ENCODE results near the gene ADARB2.

The ADARB2 gene

DNA sequence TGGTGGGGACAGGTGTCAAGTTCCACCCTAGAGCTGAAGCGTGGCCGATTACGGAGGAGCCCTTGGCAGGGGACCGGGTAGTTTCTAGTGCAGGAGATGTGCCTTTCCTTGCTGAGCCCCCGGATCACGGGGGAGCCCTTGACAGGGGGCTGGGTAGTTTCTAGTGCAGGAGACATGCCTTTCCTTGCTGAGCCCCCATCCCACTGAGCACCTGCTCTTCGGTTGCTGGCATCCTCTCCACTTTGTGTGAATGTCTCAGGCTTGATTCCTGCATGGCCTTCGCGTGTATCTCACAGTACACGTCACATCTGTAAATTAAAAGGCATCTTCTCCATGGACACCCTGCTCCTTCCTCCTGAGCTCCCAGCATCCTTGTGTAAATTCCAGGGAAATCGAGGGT is 263.5 kb downstream of the ADARB2 start:
- TF ChIP-seq, protein P1, sequence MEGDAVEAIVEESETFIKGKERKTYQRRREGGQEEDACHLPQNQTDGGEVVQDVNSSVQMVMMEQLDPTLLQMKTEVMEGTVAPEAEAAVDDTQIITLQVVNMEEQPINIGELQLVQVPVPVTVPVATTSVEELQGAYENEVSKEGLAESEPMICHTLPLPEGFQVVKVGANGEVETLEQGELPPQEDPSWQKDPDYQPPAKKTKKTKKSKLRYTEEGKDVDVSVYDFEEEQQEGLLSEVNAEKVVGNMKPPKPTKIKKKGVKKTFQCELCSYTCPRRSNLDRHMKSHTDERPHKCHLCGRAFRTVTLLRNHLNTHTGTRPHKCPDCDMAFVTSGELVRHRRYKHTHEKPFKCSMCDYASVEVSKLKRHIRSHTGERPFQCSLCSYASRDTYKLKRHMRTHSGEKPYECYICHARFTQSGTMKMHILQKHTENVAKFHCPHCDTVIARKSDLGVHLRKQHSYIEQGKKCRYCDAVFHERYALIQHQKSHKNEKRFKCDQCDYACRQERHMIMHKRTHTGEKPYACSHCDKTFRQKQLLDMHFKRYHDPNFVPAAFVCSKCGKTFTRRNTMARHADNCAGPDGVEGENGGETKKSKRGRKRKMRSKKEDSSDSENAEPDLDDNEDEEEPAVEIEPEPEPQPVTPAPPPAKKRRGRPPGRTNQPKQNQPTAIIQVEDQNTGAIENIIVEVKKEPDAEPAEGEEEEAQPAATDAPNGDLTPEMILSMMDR (conservative IDR thresholded peaks at IDR 0.05; ENCODE audit: low read depth): no peak
- POLR2A ChIA-PET (ENCODE audit: low non-redundant PET): no interaction called here
- CTCF ChIA-PET: no interaction called here
- DNase-seq (ENCODE audit: low spot score): no peak
- H3K27ac ChIP-seq: no peak overlapping the region

DNA sequence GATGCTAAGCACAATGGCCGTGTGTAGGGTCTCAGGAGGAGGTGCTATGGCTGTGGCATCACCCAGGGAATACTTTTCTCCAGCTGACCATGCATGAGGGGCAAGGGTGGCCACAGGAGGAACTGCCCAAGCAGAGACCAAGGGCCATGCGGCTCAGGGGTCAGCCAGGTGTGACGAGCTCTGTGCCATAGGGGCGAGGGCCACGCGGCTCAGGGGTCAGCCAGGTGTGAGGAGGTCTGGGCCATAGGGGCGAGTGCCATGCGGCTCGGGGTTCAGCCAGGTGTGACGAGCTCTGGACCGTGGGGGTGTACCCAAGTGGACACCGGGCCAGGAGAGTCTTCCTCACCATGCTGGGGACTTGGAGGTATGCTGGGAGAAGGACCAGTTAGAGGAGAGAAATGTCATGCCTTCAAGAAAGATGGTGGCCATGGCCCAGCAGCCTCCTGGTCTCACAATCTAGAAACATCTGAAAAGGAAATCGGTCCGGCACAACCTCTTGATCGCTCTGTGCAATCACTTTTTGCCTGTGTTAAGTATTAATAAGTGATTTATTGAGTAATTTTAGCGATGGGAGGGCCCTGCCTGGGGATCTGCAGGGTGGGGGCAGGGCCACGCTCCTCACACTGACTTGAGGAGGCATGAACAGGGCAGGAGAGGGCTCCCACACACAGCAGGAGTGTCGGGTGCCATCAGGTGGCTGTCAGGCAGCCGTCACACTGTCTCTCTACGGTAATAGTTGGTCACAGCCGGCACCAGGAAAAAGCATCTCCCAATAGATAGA is 265.0 kb downstream of the ADARB2 start:
- no peak for DNase-seq (ENCODE audit: low spot score)
- ChIA-PET CTCF (no interaction called here), POLR2A (ENCODE audit: low non-redundant PET) (no interaction called here)
- TF ChIP-seq, protein P1 (conservative IDR thresholded peaks at IDR 0.05; ENCODE audit: low read depth): no peak
- H3K27ac ChIP-seq: no peak overlapping the region

DNA sequence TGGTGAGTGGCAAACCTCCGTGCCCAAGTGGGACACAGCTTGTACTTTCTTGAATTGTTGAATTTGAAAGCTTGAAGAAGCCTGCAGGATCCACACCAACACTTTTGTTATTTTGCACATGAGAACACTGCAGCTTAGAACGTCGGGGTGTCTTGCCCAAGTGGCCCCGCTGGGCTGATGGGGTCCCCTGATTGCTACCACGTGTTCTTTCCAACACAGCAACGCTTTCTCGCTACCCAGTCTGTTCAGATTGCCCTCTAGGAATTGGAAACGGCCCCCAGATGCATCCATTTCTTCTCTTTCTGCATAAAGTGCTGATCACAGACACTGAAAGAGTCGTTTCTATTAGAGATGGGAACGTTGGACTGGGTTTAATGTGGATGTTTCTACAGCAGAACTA is 268.5 kb downstream of the ADARB2 start:
- no peak for DNase-seq (ENCODE audit: low spot score)
- POLR2A ChIA-PET (ENCODE audit: low non-redundant PET): no interaction called here
- CTCF ChIA-PET: no interaction called here
- H3K27ac ChIP-seq: no peak overlapping the region
- TF ChIP-seq, protein P1 (conservative IDR thresholded peaks at IDR 0.05; ENCODE audit: low read depth): no peak

DNA sequence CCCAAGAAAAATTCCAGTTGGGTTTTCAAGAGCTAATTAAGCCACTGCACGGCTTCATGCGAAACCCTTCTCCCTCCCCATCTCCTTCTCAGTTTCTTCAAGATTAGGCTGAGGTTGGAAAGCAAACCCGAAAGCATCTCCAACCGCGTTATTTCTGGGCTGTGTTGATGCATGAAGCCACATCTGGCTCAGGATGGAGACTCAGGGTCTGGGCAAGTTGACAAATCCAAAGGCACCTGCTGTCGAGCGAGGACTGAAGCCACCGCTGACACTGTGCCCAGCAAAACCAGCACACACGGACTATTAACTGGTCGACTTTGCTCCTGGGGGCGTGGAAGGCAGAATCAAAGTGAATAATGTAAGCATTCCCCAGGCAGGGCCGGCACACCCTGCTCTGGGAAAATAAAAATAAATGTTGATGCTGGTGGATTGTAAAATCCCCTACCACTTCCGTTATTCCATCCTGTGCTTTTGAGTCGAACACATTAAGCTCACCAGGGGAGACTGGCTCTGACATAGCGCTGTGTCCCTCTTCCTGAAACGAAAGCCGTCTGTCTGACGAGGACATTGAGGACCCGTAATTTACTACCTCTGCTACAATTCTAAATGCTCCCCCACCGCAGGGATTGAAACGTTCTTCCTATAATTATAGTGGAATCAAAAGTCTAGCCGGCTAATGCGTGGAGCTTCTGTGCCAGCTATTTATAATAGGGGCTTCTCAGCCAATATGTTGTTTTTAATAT is 269.8 kb downstream of the ADARB2 start:
- TF ChIP-seq, protein P1 (conservative IDR thresholded peaks at IDR 0.05; ENCODE audit: low read depth): no peak
- H3K27ac ChIP-seq: no peak overlapping the region
- POLR2A ChIA-PET (ENCODE audit: low non-redundant PET): no interaction called here
- CTCF ChIA-PET: no interaction called here
- DNase-seq (ENCODE audit: low spot score): no peak

DNA sequence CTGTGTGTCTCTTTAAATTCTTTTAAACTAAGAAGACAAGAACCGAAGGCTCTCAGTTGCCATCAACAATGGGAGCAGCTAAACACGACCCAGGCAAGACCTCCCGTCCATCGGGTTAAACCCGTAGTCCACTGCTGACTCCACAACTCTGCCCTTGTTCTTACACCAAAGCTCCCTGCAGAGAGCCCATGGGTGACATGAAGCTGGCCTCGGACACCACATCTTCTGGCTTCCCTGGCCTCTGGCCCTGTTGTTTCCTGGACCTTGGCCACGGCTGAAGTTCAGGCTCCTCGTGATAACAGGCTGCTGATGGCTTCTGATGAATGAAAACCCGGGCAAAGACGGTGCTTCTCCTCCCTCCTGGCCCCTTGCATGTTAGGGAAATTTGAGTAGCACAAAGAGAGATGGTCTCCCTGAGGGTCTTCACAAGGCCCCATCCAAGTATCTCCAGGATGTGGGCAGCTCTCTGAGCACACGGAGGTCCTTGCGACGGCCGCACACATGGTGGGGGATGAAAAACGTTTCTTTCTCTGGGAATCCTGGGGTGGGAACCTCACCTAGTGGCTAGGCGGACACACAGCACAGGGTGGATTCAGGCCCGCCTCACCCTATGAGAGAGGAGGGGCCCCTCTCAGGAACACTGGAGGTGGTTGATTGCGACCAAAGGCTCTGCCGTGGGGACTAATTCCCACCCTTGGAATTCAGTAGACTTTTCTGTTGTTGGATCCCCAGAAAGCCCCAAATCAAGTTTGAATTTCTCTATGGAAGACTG is 271.1 kb downstream of the ADARB2 start:
- H3K27ac ChIP-seq: no peak overlapping the region
- ChIA-PET POLR2A (ENCODE audit: low non-redundant PET) (no interaction called here), CTCF (interaction anchor here (1.0 kb wide), 1 partner anchor 45 kb away, joined by 4 read pairs; no protein-coding TSS in a partner anchor)
- TF ChIP-seq, protein P1 (conservative IDR thresholded peaks at IDR 0.05; ENCODE audit: low read depth): no peak
- DNase-seq (ENCODE audit: low spot score): peak; percentile 15

DNA sequence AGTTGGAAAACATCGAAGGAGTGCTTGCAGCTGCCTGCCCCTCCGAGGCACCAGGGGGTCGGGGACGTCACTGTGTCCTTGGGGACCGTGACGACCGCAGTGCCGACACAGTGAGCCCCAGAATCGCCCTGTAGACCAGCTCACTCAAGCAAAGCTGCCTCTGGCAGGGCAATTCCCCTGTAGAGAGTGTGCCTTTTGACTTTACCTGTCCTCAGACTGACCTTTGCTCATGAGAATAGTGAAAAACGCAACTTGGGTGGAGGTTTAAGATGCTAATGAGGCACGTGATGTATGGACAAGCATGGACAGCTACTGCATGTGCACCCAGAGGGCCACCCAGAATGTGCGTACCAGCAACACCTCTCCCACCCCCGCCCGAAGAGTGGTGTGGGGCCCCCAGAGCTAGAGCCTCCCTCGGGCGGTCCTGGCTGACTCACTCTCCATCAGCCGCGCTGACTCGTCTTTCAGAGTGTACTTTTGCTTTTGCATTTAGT is 271.9 kb downstream of the ADARB2 start:
- CTCF ChIA-PET: interaction anchor here (1.0 kb wide), 1 partner anchor 45 kb away, joined by 4 read pairs; no protein-coding TSS in a partner anchor
- POLR2A ChIA-PET (ENCODE audit: low non-redundant PET): no interaction called here
- TF ChIP-seq, protein P1 (conservative IDR thresholded peaks at IDR 0.05; ENCODE audit: low read depth): no peak
- H3K27ac ChIP-seq: no peak overlapping the region
- peak; percentile 65 for DNase-seq (ENCODE audit: low spot score)
